NCI-H2029 (cell line): ENCODE results near the gene ZBTB7C.

Source experiments
- DNase-seq: peaks from one replicate; lab custom pipeline; 2025; lab: John Stamatoyannopoulos, UW

ZBTB7C gene

GRCh38 chr18:48418539-48419276 is 9.5 kb upstream of the ZBTB7C start:
- DNase-seq, result peak; percentile 53

- no peak for DNase-seq
These were observed 8.8 kb upstream of the ZBTB7C start for GRCh38 chr18:48417985-48418384.

- DNase-seq, result no peak
These were observed 4.2 kb upstream of the ZBTB7C start for GRCh38 chr18:48413342-48413741.

GRCh38 chr18:48412339-48412929 is 3.3 kb upstream of the ZBTB7C start:
- peak; percentile 35 for DNase-seq

- peak; percentile 79 for DNase-seq
These were observed 1.1 kb upstream of the ZBTB7C start for GRCh38 chr18:48410095-48410920.

GRCh38 chr18:48409591-48410094 is 460 bp upstream of the ZBTB7C start:
- DNase-seq, result no peak

GRCh38 chr18:48408111-48408726 is 964 bp downstream of the ZBTB7C start:
- DNase-seq, result no peak

GRCh38 chr18:48407358-48407757 is 1.8 kb downstream of the ZBTB7C start:
- no peak for DNase-seq

- no peak for DNase-seq
These were observed 3.2 kb downstream of the ZBTB7C start for GRCh38 chr18:48405978-48406377.

GRCh38 chr18:48404716-48405507 is 4.3 kb downstream of the ZBTB7C start:
- no peak for DNase-seq

- peak; percentile 45 for DNase-seq
These were observed 6.2 kb downstream of the ZBTB7C start for GRCh38 chr18:48402953-48403352.

GRCh38 chr18:48399303-48400075 is 9.7 kb downstream of the ZBTB7C start:
- no peak for DNase-seq

GRCh38 chr18:48398074-48398473 is 11.1 kb downstream of the ZBTB7C start:
- DNase-seq, result no peak

- no peak for DNase-seq
These were observed 12.2 kb downstream of the ZBTB7C start for GRCh38 chr18:48397021-48397420.

GRCh38 chr18:48396561-48396960 is 12.6 kb downstream of the ZBTB7C start:
- DNase-seq, result no peak

GRCh38 chr18:48395646-48396045 is 13.5 kb downstream of the ZBTB7C start:
- no peak for DNase-seq

GRCh38 chr18:48394176-48394575 is 15.0 kb downstream of the ZBTB7C start:
- DNase-seq, result no peak

GRCh38 chr18:48393776-48394175 is 15.4 kb downstream of the ZBTB7C start:
- no peak for DNase-seq

GRCh38 chr18:48393170-48393569 is 16.0 kb downstream of the ZBTB7C start:
- no peak for DNase-seq

- DNase-seq, result no peak
These were observed 16.9 kb downstream of the ZBTB7C start for GRCh38 chr18:48392268-48392667.

- DNase-seq, result no peak
These were observed 17.3 kb downstream of the ZBTB7C start for GRCh38 chr18:48391868-48392267.
